DMS 273 treated with DMSO at 0.1 percent for 48 hours (cell line): Measurements from ENCODE around the gene WDFY4.

Source experiments
- DNase-seq: peaks from one replicate; lab custom pipeline; 2025; lab: John Stamatoyannopoulos, UW

WDFY4 gene

GRCh38 chr10:48691812-48692528, 7.3 kb downstream of the WDFY4 start:
- no peak for DNase-seq

DNA sequence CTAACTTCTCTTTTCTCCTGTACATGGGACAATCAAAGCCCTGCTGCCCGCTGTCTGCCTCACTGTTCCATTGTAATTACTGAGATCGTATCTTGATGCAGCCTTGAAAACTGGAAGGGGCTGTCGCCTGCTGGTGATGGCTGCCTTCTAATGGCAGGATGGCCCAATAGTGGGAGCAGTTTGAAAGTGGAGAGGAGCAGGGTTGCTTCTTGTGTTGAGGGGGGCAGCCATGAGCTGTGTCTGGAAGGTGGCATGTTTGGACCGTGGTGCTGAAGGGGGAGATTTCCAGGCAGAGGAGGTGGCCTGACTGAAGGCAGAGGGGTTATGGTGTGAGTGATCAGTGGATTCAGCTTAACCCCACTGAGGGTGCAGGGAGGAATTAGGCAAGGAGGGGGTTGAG, 8.1 kb downstream of the WDFY4 start:
- DNase-seq, result no peak

DNA sequence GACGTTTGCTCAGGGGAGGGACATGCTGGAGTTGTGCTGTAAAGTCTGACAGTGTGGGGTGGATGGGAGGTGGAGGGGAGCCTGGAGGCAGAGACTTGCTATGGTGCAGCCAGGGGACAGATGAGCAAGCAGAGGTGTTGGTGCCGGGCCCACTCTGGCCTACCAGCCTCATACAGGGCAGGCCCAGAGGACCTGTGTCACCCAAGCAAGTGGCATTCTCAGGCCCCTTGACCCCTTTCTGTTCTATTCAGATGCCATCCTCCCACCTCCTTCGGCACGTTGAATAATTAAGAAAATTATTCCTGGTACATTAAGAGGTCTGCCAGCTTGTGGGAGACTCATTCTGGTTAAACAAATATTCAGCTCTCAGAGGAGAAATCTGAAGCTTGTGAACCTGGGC, 8.5 kb downstream of the WDFY4 start:
- no peak for DNase-seq

- DNase-seq, result no peak
Observed at GRCh38 chr10:48694371-48695030, 9.8 kb downstream of the WDFY4 start.

- DNase-seq, result no peak
Observed at GRCh38 chr10:48695636-48696534, 11.2 kb downstream of the WDFY4 start.

DNA sequence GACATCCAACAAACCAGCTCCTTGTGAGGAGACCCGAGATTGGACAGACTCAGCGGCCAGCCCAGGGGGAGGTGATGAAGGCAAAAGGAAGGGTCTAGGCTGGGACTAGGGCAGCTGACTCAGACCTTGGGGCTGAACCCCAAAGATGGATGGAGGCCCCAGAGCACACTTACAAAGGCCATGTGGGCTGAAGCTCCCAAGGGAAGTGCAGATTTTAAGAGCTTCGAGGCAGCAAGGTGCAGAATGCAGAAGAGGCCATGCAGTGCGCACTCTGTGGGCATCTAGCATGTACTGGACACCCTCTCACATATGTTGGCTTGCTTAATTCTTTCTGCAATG, 11.8 kb downstream of the WDFY4 start:
- no peak for DNase-seq

DNA sequence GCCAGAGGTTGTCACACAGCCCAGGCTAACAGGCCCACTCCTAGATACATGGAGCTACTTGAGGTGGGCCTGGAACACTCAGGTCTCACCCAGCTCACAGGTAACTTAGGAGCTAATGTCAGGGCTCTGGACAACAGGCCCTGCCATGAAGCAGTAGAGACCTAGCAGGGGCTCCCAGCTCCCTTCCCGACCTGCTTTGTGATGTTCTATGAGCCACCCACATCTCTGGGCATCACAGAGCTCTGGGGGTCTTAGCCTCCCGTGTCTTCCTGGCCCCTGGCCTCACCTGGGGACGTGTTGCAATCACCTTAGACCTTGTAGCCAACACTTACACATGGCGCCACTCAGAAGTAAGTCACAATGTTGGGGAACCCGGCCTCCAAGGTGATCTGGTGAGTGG, 12.4 kb downstream of the WDFY4 start:
- DNase-seq, result no peak

- no peak for DNase-seq
Observed at GRCh38 chr10:48697821-48698764, 13.4 kb downstream of the WDFY4 start.

DNA sequence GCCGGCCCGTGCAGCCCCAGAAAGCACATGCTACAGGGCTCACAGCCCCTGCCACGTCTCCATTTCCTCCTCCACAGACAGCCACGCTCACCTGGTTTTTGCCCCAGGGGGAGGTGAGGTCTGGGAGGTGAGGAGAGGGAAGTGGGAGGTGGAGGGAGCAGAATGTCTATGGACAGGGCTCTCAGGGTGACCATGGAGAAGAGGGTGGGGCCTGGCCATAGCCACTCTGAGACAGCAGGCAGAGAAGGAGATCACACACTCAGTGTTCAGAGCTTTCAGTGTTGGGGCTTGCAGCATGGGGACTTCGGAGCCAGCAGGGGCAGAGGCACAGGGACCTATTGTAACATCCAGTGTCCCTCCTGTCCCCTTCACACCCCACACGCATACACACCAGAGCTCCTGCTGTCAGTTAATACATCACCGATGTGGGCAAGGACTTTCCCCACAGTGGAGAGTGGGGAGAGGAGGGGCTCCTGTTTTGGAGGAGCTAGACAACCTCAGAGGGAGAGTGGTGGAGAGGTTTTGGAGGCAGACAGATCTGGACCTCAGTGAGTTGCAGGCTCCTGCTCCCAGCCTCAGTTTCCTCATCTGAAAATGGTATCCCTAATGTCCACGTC, 14.4 kb downstream of the WDFY4 start:
- no peak for DNase-seq

DNA sequence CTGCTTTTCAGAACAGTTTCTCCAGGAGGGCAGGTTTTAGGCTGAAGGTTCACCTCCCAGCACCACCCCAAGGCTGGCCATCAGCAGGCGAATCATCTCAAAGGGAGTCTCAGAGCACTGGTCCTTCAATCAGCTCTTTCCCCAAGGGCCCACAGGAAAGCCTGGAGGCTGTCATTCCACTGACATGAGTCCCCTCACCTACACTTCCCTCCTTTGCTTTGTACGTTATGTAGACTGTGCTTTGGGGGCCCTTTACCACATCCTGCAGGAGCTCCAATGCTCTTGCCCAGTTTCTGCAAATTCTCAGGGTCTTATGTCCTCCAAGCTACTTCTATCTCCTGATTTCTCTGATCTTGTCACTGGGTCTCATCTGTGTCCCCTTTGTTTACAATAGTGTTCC, 15.4 kb downstream of the WDFY4 start:
- no peak for DNase-seq

GRCh38 chr10:48700493-48700892, 15.8 kb downstream of the WDFY4 start:
- no peak for DNase-seq

DNA sequence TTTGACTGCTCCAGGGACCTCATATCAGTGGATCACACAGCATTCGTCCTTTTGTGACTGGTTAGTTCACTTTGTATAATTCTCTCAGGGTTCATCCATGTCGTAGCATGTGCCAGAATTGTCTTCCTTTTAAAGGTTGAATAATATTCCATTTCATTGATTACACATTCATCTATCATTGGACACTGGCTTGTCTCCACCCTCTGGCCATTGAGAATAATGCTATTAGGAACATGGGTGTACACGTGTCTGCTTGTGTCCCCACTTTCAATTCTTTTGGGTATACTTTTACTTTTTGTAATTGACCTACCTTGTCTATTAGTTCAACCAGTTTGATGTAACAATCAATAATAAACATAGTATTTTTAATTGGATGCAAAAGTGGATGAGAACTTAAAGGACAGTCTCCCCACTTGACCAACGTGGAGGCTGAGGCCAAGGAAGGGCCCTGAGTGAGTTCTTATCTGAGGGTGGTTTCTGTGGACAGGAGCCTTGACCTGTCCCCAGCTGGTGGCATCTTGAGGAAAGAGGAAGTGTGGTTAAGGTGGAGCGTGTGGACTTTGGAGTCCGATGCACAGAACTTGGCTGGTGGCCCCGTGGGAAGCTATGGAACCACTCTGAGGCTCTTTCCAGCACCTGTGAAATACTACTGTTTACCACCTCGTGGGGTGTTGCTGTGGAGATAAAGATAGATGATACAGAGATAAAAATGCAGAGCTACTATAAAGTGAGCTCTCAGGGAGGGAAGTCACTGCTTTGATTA, 16.6 kb downstream of the WDFY4 start:
- DNase-seq, result no peak

- DNase-seq, result no peak
Observed at GRCh38 chr10:48701941-48702340, 17.3 kb downstream of the WDFY4 start.

GRCh38 chr10:48703531-48704122, 19.0 kb downstream of the WDFY4 start:
- no peak for DNase-seq

DNA sequence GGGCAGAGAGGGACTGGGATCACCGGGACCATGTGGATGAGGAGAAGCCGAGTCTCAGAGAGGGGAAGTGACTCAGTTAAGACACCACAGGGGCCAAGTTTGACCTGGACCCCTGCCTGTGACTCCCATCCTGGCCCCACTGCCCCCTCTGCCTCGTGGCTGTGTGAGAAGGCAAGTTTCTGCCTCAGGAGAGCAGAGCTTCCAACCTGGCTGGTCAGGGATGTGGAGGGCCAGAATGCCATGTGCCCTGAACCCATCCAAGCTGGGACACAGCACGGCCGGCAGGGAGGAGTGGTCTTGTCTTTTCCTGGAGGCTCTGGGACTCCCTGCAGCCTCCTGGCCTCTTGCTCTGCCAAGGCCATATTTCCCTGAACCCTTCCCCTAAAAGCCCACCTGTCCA, 19.5 kb downstream of the WDFY4 start:
- DNase-seq, result no peak

DNA sequence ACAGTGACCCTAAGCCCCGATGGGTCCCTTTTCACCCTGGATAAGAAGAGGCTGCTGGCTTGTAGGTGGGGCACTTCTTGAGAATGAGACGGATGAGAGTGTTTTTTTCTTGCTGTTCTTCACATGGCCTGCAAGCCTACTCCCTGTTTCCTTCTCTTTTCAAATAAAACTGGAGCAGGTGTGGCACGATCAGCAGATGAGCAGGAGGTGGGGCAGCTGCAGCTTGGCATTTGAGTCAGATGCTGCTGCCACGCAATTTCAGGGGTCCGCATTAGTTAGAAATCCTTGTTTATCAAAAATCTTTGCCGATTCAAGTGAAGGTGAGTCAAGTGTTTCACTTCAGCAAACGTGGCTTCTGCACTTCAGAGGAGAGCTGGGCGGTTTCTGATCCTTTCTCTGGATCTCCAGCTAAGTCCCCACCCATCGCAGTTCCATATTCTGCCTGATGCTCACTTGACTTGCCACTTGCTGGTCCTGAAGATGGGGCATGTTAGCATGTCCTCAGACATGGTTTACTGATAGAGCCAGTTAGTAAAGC, 20.8 kb downstream of the WDFY4 start:
- no peak for DNase-seq

- DNase-seq, result no peak
Observed at GRCh38 chr10:48707472-48707871, 22.8 kb downstream of the WDFY4 start.

- DNase-seq, result no peak
Observed at GRCh38 chr10:48708144-48708543, 23.5 kb downstream of the WDFY4 start.

GRCh38 chr10:48710647-48711275, 26.1 kb downstream of the WDFY4 start:
- no peak for DNase-seq
